ENCODE results near the gene CLASP1. TPM values are rescaled to one million over a fixed set of nuclear protein-coding genes. Genes with fewer than 3 reads are reported as not detected.

Gene CLASP1
- total and polyA plus RNA-seq, 11 donors: 16.0 to 84.5 (median 60.2) TPM

DNA sequence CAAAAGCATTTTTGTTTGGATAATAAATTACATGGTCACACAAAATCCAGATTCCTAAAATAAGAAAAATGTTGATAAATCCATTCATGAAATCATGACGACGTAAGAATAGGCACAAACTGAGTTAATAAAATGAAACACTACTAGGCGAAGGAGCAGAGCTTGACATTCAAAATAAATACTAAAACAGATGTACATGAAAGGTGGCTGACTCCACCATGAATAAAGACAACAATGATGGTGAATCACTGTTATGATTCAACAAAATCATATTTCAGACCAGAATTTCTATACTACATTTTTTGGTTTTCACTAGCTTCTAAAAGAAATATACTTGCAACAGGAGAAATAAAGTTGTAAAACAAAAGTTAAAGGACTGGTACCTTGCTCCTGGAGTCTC lies 240.6 kb downstream of the CLASP1 start:
- ATAC-seq (no peak), DNase-seq (no peak)
- no peak overlapping the region for H3K27ac ChIP-seq
- H3K27me3 ChIP-seq: no peaks in the 10 kb centered on the region
- TF ChIP-seq, protein P1, sequence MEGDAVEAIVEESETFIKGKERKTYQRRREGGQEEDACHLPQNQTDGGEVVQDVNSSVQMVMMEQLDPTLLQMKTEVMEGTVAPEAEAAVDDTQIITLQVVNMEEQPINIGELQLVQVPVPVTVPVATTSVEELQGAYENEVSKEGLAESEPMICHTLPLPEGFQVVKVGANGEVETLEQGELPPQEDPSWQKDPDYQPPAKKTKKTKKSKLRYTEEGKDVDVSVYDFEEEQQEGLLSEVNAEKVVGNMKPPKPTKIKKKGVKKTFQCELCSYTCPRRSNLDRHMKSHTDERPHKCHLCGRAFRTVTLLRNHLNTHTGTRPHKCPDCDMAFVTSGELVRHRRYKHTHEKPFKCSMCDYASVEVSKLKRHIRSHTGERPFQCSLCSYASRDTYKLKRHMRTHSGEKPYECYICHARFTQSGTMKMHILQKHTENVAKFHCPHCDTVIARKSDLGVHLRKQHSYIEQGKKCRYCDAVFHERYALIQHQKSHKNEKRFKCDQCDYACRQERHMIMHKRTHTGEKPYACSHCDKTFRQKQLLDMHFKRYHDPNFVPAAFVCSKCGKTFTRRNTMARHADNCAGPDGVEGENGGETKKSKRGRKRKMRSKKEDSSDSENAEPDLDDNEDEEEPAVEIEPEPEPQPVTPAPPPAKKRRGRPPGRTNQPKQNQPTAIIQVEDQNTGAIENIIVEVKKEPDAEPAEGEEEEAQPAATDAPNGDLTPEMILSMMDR (IDR thresholded peaks at IDR 0.05): no peak
- TF ChIP-seq POLR2A (IDR thresholded peaks at IDR 0.05): no peak
- no peaks in the 10 kb centered on the region for H3K4me1 ChIP-seq
- no peak overlapping the region for H3K4me3 ChIP-seq
- 90 to 94% (median 92%) methylated on average over 3 of the region's 3 CpGs for WGBS, 4 donors
- peaks cover 0 to 87% (median 73%) of the 10 kb centered on the region in 9 donors for H3K36me3 ChIP-seq
- intact Hi-C loops (cut with DNase I): loop anchor here in 5 of 10 donors (2.0 to 10.0 kb wide), 3 partner anchors 114 to 308 kb away; no protein-coding TSS in a partner anchor
- H3K9me3 ChIP-seq: no peaks in the 10 kb centered on the region

- H3K4me1 ChIP-seq: no peaks in the 10 kb centered on the region
- intact Hi-C loops (cut with DNase I): loop anchor here in 4 of 10 donors (5.0 to 10.0 kb wide), 2 partner anchors 117 to 310 kb away; no protein-coding TSS in a partner anchor
- H3K27me3 ChIP-seq: no peaks in the 10 kb centered on the region
- H3K36me3 ChIP-seq: peaks cover 0 to 100% (median 95%) of the 10 kb centered on the region in 9 donors
- WGBS, 4 donors: 81 to 91% (median 88%) methylated on average over 6 of the region's 6 CpGs
- no peaks in the 10 kb centered on the region for H3K9me3 ChIP-seq
- no peak for TF ChIP-seq POLR2A (IDR thresholded peaks at IDR 0.05)
- TF ChIP-seq, protein P1 (IDR thresholded peaks at IDR 0.05): no peak
- DNase-seq (no peak), ATAC-seq (no peak)
- H3K27ac ChIP-seq: no peak overlapping the region
- no peak overlapping the region for H3K4me3 ChIP-seq
These were observed 244.0 kb downstream of the CLASP1 start for GRCh38 chr2:121405233-121405632.

DNA sequence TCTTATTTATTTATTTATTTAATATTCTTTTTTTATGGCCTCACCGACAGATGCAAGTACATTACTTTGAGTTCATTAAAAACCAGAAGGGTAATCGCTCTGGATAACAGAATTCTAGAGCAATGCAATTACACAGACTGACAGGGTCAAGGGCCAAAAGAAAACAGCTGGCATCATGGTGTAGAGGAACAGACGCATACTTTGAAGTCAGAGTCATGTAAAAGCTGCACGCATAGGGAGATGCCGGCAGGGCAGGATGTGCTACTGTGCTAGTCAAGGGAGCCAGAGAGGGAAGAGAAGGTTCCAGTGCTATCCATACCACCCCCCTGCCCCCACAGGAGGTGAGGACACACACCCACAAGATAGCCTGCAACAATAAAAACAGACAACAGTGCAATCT lies 249.1 kb downstream of the CLASP1 start:
- intact Hi-C loops (cut with DNase I): loop anchor here in 6 of 10 donors (5.0 to 10.0 kb wide), 3 partner anchors 122 to 317 kb away; no protein-coding TSS in a partner anchor
- ATAC-seq (no peak), DNase-seq (no peak)
- TF ChIP-seq, protein P1 (IDR thresholded peaks at IDR 0.05): no peak
- TF ChIP-seq POLR2A (IDR thresholded peaks at IDR 0.05): no peak
- H3K27ac ChIP-seq: no peak overlapping the region
- peaks cover 0 to 100% (median 95%) of the 10 kb centered on the region in 9 donors for H3K36me3 ChIP-seq
- H3K27me3 ChIP-seq: no peaks in the 10 kb centered on the region
- WGBS, 4 donors: 85 to 92% (median 88%) methylated on average over 5 of the region's 5 CpGs
- no peaks in the 10 kb centered on the region for H3K9me3 ChIP-seq
- H3K4me1 ChIP-seq: no peaks in the 10 kb centered on the region
- no peak overlapping the region for H3K4me3 ChIP-seq

DNA sequence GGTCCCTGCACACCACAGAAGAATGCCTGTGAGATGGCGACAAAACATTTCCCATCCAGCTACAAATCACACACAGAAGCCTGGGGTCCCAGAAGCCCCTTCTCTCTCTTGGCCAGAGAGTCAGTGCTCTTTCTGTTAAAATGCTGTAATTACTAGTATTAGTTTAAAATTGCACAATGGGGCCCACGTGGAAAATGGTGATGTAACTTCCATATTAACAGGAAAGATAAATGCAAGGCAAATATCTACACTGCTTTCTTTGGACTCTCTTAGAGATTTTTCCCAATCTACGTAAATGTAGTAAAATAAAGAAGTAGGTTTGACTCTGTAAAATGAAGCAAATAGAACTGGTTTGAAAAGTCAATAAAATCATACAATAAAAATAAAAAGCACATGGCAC lies 250.4 kb downstream of the CLASP1 start:
- 75 to 84% (median 80%) methylated on average over 3 of the region's 3 CpGs for WGBS, 4 donors
- Histone ChIP-seq H3K36me3 (peaks cover 0 to 100% (median 95%) of the 10 kb centered on the region in 9 donors), H3K4me1 (no peaks in the 10 kb centered on the region), H3K9me3 (no peaks in the 10 kb centered on the region), H3K4me3 (no peak overlapping the region), H3K27me3 (no peaks in the 10 kb centered on the region), H3K27ac (no peak overlapping the region)
- DNase-seq: no peak
- TF ChIP-seq, protein P1 (IDR thresholded peaks at IDR 0.05): no peak
- no peak for TF ChIP-seq POLR2A (IDR thresholded peaks at IDR 0.05)
- ATAC-seq: no peak
- intact Hi-C loops (cut with DNase I): no loop called here

Data from heart left ventricle (tissue), 16 donors.